Neural cell (in vitro differentiated cells): Measurements from ENCODE around the gene EGFL7. TPM values are rescaled to one million over a fixed set of nuclear protein-coding genes. Genes with fewer than 3 reads are reported as not detected.
"Not testable (repeated sequence)": the region's sequence is repeated elsewhere in the genome, so short reads cannot be mapped to it uniquely, and the experiment has no call there.

Experiments used
- H2AFZ ChIP-seq: fragments of 200-600, 300-800 bp; sonication (generic), shearing (Covaris generic); 2 replicates; pipeline ENCODE4 v1.6.0; 2014; ENCODE audit warnings: low read depth, mild to moderate bottlenecking, antibody characterized with exemption, low read length, moderate library complexity
- H3F3A ChIP-seq: fragments of 200-600 bp; shearing (Covaris generic); 2 replicates; pipeline ENCODE4 v1.6.1; 2016; ENCODE audit warnings: mild to moderate bottlenecking, moderate library complexity, mixed read lengths, antibody characterized with exemption, low read length; ENCODE audit not compliant: insufficient read depth, poor library complexity, severe bottlenecking
- H3K27ac ChIP-seq: fragments of 200-600, 300-800 bp; sonication (generic), shearing (Covaris generic); 2 replicates; pipeline ENCODE4 v1.5.1; 2014; ENCODE audit warnings: mild to moderate bottlenecking, low read length, moderate library complexity
- H3K27me3 ChIP-seq: fragments of 300-800, 200-600 bp; sonication (generic), shearing (Covaris generic); 2 replicates; pipeline ENCODE4 v1.6.0; 2014; ENCODE audit warnings: mild to moderate bottlenecking, low read depth, low read length, moderate library complexity; ENCODE audit not compliant: insufficient read depth
- H3K36me3 ChIP-seq: fragments of 300-800, 200-600 bp; sonication (generic), shearing (Covaris generic); 2 replicates; pipeline ENCODE4 v1.5.1; 2014; ENCODE audit warnings: mild to moderate bottlenecking, antibody characterized with exemption, low read length, moderate library complexity; ENCODE audit not compliant: insufficient read depth
- H3K4me2 ChIP-seq: fragments of 300-800, 200-600 bp; sonication (generic), shearing (Covaris generic); 2 replicates; pipeline ENCODE4 v1.6.0; 2014; ENCODE audit warnings: mild to moderate bottlenecking, low read length
- H3K4me3 ChIP-seq: fragments of 300-800, 200-600 bp; sonication (generic), shearing (Covaris generic); 2 replicates; pipeline ENCODE4 v1.5.1; 2014; ENCODE audit warnings: mild to moderate bottlenecking, low read length, moderate library complexity
- H3K79me2 ChIP-seq: fragments of 200-600 bp; shearing (Covaris generic); replicated peaks from 2 replicates; pipeline ENCODE4 v1.6.0; 2014; ENCODE audit warnings: mild to moderate bottlenecking, low read length, moderate library complexity; ENCODE audit not compliant: insufficient read depth
- H3K9ac ChIP-seq: fragments of 300-800, 200-600 bp; sonication (generic), shearing (Covaris generic); 2 replicates; pipeline ENCODE4 v1.6.1; 2016; ENCODE audit warnings: mild to moderate bottlenecking, low read length, mixed read lengths
- H3K9me2 ChIP-seq: fragments of 200-600 bp; shearing (Covaris generic); 2 replicates; pipeline ENCODE4 v1.6.1; 2016; ENCODE audit warnings: mild to moderate bottlenecking, low read length, mixed read lengths; ENCODE audit not compliant: insufficient read depth
- H3K9me3 ChIP-seq: fragments of 200-600, 300-800 bp; sonication (generic), shearing (Covaris generic); 2 replicates; pipeline ENCODE4 v1.6.1; 2016; ENCODE audit warnings: mild to moderate bottlenecking, mixed run types, low read length, moderate library complexity, mixed read lengths
- H4K20me1 ChIP-seq: fragments of 200-600 bp; shearing (Covaris generic); 2 replicates; pipeline ENCODE4 v1.6.1; 2016; ENCODE audit warnings: mild to moderate bottlenecking, mixed run types; ENCODE audit not compliant: insufficient read depth
- CTCF ChIP-seq: fragments of 450-650 bp; IDR thresholded peaks from 2 replicates; pipeline ENCODE4 v1.5.1; 2014; ENCODE audit warnings: antibody characterized with exemption, mild to moderate bottlenecking, moderate library complexity; ENCODE audit not compliant: poor library complexity, severe bottlenecking
- EP300 ChIP-seq: fragments of 450-650 bp; conservative IDR thresholded peaks from 2 replicates; pipeline ENCODE4 v1.6.1; 2014; ENCODE audit warnings: antibody characterized with exemption, mild to moderate bottlenecking, moderate library complexity; ENCODE audit not compliant: poor library complexity, severe bottlenecking
- EZH2 ChIP-seq: fragments of 200-600, 300-800 bp; shearing (Covaris generic), sonication (generic); IDR thresholded peaks from 2 replicates; pipeline ENCODE4 v1.6.1; 2014; ENCODE audit warnings: antibody characterized with exemption, low read length, borderline replicate concordance, mild to moderate bottlenecking; ENCODE audit not compliant: insufficient read depth, poor library complexity, severe bottlenecking
- MXI1 ChIP-seq: fragments of 450-650 bp; conservative IDR thresholded peaks from 2 replicates; pipeline ENCODE4 v1.6.1; 2014; ENCODE audit warnings: antibody characterized with exemption, mild to moderate bottlenecking; ENCODE audit not compliant: poor library complexity, severe bottlenecking
- POLR2AphosphoS5 ChIP-seq: IDR thresholded peaks from 2 replicates; pipeline ENCODE4 v1.6.1; 2012
- RAD21 ChIP-seq: fragments of 450-650 bp; conservative IDR thresholded peaks from 2 replicates; pipeline ENCODE4 v1.6.1; 2014; ENCODE audit warnings: antibody characterized with exemption, mild to moderate bottlenecking, moderate library complexity
- REST ChIP-seq: IDR thresholded peaks from 2 replicates; pipeline ENCODE4 v1.6.1; 2012; ENCODE audit warnings: borderline replicate concordance
- SMC3 ChIP-seq: fragments of 450-650 bp; conservative IDR thresholded peaks from 2 replicates; pipeline ENCODE4 v1.6.1; 2014; ENCODE audit warnings: antibody characterized with exemption, mild to moderate bottlenecking, moderate library complexity; ENCODE audit not compliant: poor library complexity
- TAF1 ChIP-seq: IDR thresholded peaks from 2 replicates; pipeline ENCODE4 v1.6.1; 2012; ENCODE audit warnings: low read depth
- polyA plus RNA-seq: library from polyadenylated mRNA; depleted of rRNA; stranded (reverse); fragments of >200 nt; gene quantifications from 2 replicates; pipeline ENCODE4 v1.2.3, GENCODE V29; 2014

EGFL7 gene
- polyA plus RNA-seq, 1 donor from 2014 or later, result 12.5 TPM

DNA sequence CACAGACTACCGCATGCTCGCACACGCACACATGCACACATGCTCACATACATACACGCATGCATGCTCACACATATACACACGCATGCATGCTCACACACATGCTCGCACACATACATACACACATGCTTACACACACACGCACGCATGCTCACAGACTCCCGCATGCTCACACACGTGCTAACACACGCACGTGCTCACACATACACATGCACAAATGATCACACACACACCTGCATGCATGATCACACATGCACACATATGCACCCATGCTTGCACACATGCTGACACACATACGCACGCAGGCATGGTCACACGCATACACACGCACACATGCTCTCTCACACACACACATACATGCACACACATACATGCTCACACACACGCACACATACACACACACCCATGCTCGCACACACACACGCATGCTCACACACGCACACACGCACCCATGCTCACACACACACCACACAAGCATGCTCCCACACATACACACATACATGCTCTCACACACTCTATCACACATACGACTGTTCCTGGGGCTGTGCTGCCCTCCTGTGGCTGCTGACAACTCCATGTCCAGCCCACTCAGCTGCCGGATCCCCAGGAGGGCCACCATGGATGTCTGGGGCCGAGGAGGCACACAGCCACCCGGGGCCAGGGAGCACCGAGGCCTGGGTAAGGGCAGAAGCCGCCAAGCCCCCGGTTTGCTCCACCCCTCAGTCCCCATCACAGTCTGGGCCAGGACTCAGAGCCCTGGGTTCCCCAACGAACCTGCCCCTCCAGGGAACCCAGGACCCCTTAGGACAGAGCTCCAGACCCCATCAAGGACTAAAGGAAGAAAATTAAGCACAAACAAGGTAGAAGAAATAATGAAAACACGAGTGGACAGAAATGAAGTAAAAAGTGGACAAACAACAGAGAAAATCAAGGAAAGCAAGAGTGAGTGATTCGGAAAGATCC, 31.4 kb upstream of the EGFL7 start:
- no peaks in the 10 kb centered on the region for H3K9me3 ChIP-seq
- H3K36me3 ChIP-seq, result no peaks in the 10 kb centered on the region
- H3K4me2 ChIP-seq, result no peak overlapping the region
- no peaks in the 10 kb centered on the region for H3K9me2 ChIP-seq
- no peak overlapping the region for H3K9ac ChIP-seq
- H3K79me2 ChIP-seq, result no peaks in the 10 kb centered on the region
- H4K20me1 ChIP-seq, result no peaks in the 10 kb centered on the region
- H2AFZ ChIP-seq, result no peak overlapping the region
- no peaks in the 10 kb centered on the region for H3F3A ChIP-seq
- TF ChIP-seq EZH2, result no peak
- peak; percentile 99 for TF ChIP-seq SMC3
- no peak for TF ChIP-seq TAF1
- TF ChIP-seq MXI1, result peak; percentile 53
- peak; percentile 39 for TF ChIP-seq EP300
- no peak for TF ChIP-seq REST
- TF ChIP-seq POLR2AphosphoS5, result peak; percentile 49
- peak; percentile 99 for TF ChIP-seq RAD21
- peak; percentile 98 for TF ChIP-seq CTCF
- H3K27ac ChIP-seq, result no peak overlapping the region
- H3K27me3 ChIP-seq, result no peaks in the 10 kb centered on the region
- H3K4me3 ChIP-seq, result no peak overlapping the region

- not testable (repeated sequence) for H3K9me3 ChIP-seq, H4K20me1 ChIP-seq, H3K27ac ChIP-seq, H3K4me3 ChIP-seq, H3K4me2 ChIP-seq, H3K79me2 ChIP-seq, H3K9me2 ChIP-seq, H3F3A ChIP-seq, H3K36me3 ChIP-seq, H2AFZ ChIP-seq, H3K27me3 ChIP-seq, H3K9ac ChIP-seq
Observed at GRCh38 chr9:136632072-136632471, 30.6 kb upstream of the EGFL7 start.

- H3K79me2 ChIP-seq, H3K9ac ChIP-seq, H3K27ac ChIP-seq, H4K20me1 ChIP-seq, H3K9me2 ChIP-seq, H3K4me3 ChIP-seq, H2AFZ ChIP-seq, H3K27me3 ChIP-seq, H3K36me3 ChIP-seq, H3K4me2 ChIP-seq, H3K9me3 ChIP-seq, H3F3A ChIP-seq: not testable (repeated sequence)
Observed at GRCh38 chr9:136632491-136633106, 30.1 kb upstream of the EGFL7 start.
